DND-41 (cell line): ENCODE measurements around the gene CR1L.

Source experiments
- CTCF ChIP-seq: IDR thresholded peaks from 2 replicates; pipeline ENCODE4 v1.5.1; 2012; ENCODE audit warnings: borderline replicate concordance, low read length, moderate library complexity, mild to moderate bottlenecking; ENCODE audit not compliant: poor library complexity, severe bottlenecking; ENCODE audit errors: extremely low read depth
- EZH2 ChIP-seq: IDR thresholded peaks from 3 replicates; pipeline ENCODE4 v1.6.1; 2012; ENCODE audit warnings: borderline replicate concordance, low read depth, mild to moderate bottlenecking, moderate library complexity, low read length, inconsistent platforms; ENCODE audit not compliant: severe bottlenecking

- TF ChIP-seq EZH2 = no peak
- TF ChIP-seq CTCF = peak; percentile 71
These were observed 27.7 kb downstream of the CR1L start for GRCh38 chr1:207672522-207673130.
